CD4-positive, alpha-beta T cell treated with Interleukin-12 subunit alpha and Interleukin-12 subunit beta, for 1 hour (primary cell): ENCODE measurements around the gene MAP2K7.
A peak's percentile ranks its signal among the peaks of the same experiment; 100 is the strongest.
"Not testable (repeated sequence)": the region's sequence is repeated elsewhere in the genome, so short reads cannot be mapped to it uniquely, and the experiment has no call there.

Source experiments
- DNase-seq: peaks from one replicate; pipeline ENCODE4 v3.0.0-alpha.2; 2020

MAP2K7 gene

DNA sequence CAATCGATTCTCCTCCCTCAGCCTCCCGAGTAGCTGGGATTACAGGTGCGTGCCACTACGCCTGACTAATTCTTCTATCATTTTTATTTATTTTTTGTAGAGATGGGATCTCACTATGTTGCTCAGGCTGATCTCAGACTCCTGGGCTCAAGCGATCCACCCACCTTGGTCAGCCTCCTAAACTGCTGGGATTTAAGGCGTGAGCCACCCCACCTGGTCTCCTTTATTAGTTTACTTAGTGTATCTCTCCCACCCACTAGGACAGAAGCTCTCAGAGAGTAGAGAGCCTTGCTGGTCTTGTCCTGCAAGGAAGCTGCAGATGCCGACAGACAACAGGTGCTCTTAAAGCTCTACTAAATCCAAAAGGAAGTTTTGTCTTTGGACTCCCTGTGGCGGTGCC is 17.9 kb upstream of the MAP2K7 start:
- DNase-seq = no peak

DNA sequence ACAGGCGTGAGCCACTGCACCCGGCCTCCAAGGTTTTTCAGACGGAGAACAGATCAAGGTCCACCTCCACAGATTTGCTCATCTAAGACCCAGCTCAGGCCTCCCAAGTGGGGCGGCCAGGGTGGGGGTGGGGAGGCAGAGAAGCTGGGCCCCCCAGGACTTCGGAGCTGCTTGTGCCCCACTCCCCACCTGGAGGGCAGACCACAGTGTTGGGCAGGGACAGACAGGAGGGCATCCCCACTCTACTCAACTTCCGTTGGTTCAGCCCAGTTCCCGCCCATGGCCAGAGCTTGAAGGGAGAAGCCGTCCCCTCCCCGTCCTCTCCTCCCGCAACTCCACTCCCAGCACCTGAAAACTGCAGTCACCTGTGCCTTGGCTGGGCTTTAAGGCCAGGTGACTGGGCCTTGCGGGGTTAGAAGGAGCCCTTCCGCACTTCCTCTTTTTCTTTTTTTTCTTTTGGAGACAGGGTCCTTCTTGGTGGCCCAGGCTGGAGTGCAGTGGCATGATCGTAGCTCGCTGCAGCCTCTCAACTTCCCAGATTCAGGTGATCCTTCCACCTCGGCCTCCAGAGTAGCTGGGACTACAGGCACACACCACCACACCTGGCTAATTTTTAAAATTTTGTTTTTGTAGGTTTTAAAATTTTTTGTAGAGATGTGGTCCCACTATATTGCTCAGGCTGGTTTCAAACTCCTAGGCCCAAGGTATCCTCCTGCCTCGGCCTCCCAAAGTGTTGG is 16.1 kb upstream of the MAP2K7 start:
- DNase-seq = no peak

DNA sequence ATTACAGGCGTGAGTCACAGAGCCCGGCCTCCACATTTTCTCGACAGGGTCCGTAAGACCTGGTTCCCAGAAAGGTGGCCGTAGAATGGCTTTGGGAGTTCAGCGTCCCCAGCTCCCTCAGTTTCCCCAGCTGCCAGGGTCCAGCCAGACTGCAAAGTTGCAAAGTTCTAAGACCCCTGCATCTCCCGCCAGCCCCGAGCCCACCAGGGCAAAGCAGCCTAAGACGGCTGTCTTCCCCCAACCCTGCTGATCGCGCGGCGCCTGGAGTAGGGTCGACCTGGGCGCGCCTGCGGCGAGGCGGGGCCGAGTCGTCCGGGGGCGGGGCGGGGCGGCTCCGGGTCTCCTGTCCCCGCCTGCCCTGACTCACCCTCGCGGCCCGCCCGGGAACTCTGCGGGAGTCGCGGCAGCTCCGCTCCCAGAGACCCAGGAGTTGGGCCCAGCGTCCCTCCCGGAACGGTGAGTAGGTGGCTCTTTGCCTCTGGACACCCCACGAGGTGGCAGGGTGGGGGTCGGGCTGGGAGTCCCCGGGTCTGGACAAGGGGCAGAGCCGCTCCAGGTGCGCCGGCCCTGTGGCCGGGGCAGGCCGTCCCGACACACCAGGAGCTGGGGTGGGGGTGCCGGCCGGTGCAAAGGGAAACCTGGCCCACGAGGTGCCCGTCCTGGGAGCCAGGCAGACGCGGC is 15.4 kb upstream of the MAP2K7 start, which contains the start of gene LRRC8E:
LRRC8E (plus strand) TSS at position 366 of the 681 bp plus-strand sequence. CDS start 7,094 bp downstream, outside the sequence.
- no peak for DNase-seq

DNA sequence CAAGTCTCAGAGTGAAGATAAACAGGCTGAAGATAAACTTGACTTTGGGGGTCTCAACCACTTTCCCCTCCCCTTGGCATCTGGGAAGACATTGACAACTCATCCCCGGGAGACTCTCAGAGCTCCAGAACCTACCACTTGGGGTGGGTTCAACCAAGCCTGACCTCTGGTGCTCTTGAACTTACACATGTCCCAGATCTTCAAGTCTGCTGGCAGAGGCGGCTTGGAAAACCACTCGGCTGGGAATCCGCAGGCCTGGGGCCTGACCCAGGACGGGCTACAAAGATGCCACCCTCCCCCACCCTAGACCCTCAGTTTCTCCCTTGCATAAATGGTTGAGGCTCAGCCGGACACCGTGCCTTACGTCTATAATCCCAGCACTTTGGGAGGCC is 14.9 kb upstream of the MAP2K7 start:
- DNase-seq = no peak

DNA sequence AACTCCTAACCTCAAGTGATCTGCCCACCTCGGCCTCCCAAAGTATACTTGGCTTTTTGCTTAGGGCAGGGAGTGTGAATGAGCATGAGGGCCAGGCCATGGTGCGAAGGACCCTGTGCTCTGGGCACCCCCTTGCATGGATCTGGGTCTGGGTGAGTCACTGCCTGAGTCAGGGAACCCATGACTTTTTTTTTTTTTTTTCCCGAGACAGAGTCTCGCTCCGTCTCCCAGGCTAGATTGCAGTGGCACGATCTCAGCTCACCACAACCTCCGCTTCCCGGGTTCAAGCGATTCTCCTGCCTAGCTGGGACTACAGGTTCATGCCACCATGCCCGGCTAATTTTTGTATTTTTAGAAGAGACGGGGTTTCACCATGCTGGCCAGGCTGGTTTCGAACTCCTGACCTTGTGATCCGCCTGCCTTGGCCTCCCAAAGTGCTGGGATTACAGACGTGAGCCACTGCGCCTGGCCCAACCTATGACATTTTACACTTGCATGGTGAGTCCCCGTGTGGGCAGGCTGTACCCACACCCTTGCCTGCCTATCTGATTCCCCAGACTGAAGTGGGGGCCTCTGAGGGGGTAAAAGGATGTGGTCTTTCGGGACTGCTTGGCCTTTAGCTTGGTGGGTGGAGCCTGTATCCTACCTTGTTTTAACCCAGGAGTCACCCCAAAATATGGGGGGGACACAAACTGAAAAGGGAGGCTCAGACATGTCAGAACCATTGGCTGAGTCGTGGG is 10.1 kb upstream of the MAP2K7 start:
- DNase-seq = not testable (repeated sequence)

DNA sequence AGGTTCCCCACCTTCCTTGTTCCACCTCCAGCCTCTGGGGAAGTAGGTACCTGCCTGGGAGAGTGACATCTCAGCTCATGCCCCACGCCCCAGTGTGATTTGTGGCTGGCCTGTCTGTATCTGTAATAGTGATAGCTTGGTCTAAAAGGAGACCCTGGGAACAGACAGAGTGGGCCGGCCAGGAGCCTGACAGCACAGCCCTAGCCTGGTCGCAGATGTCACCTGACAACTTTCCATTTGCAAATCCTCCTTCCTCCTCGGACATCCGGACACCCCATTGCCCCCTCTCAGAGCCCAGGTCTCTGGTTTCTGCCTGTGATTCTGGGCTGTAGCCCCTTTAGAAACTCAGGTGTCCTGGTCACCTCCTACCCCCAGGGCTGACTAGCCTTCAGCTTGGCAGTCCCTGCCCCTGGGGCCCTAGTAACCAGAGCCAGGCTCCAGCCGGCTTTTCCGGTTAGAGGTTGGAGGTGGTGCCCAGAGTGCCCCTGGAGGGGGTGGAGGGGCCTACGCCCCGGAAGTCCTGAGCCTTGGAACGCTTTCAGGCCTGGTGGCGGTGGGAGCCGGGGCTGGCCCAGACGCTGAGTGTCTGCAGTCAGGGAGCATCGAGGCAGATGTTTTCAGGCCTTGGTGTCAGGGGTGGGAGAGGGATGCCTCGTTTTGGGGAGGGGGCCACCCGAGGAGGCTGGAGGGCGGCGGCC is 8.9 kb upstream of the MAP2K7 start:
- no peak for DNase-seq

DNA sequence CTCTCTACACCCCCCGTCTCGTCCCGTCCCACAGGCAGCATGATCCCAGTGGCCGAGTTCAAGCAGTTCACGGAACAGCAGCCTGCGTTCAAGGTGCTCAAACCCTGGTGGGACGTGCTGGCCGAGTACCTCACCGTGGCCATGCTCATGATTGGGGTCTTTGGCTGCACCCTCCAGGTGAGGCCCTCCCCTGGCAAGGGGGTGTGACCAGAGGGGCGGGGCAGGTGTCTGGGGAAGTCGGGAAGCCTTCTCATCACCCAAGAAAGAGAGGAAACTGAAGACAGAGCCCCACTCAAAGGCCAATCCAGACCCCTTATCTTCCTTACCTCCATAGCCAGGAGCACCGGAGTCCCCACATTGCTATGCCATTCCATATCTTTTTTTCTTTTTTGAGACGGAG is 8.1 kb upstream of the MAP2K7 start:
- no peak for DNase-seq

DNA sequence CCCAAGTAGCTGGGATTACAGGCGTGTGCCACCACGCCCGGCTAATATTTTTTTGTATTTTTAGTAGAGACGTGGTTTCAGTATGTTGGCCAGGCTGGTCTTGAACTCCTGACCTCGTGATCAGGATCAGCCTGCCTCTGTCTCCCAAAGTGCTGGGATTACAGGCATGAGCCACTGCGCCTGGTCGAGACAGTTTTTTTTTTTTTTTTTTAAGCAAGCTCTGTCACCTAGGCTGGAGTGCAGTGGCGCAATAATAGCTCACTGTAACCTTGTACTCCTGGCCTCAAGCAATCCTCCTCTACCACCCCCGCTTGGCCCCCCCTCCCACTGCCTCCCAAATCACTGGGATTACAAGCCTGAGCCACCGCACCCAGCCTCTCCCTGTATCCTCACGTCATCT is 6.4 kb upstream of the MAP2K7 start:
- no peak for DNase-seq

DNA sequence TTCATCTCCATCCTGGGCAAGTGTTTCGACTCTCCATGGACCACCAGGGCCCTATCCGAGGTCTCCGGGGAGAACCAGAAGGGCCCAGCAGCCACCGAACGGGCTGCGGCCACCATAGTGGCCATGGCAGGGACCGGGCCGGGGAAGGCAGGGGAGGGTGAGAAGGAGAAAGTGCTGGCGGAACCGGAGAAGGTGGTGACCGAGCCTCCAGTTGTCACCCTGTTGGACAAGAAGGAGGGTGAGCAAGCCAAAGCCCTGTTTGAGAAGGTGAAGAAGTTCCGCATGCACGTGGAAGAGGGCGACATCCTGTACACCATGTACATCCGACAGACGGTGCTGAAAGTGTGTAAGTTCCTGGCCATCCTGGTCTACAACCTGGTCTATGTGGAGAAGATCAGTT is 4.7 kb upstream of the MAP2K7 start:
- no peak for DNase-seq

DNA sequence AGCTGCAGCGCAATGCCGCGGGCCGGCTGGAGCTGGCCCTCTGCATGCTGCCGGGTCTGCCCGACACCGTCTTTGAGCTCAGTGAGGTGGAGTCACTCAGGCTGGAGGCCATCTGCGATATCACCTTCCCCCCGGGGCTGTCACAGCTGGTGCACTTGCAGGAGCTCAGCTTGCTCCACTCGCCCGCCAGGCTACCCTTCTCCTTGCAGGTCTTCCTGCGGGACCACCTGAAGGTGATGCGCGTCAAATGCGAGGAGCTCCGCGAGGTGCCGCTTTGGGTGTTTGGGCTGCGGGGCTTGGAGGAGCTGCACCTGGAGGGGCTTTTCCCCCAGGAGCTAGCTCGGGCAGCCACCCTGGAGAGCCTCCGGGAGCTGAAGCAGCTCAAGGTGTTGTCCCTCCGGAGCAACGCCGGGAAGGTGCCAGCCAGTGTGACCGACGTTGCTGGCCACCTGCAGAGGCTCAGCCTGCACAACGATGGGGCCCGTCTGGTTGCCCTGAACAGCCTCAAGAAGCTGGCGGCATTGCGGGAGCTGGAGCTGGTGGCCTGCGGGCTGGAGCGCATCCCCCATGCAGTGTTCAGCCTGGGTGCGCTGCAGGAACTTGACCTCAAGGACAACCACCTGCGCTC is 3.8 kb upstream of the MAP2K7 start:
- DNase-seq = no peak

DNA sequence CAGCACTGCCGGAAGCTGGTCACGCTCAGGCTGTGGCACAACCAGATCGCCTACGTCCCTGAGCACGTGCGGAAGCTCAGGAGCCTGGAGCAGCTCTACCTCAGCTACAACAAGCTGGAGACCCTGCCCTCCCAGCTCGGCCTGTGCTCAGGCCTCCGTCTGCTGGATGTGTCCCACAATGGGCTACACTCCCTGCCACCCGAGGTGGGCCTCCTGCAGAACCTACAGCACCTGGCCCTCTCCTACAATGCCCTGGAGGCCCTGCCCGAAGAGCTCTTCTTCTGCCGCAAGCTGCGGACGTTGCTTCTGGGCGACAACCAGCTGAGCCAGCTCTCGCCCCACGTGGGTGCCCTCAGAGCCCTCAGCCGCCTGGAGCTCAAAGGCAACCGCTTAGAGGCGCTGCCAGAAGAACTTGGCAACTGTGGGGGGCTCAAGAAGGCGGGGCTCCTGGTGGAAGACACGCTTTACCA is 3.2 kb upstream of the MAP2K7 start:
- DNase-seq = no peak

DNA sequence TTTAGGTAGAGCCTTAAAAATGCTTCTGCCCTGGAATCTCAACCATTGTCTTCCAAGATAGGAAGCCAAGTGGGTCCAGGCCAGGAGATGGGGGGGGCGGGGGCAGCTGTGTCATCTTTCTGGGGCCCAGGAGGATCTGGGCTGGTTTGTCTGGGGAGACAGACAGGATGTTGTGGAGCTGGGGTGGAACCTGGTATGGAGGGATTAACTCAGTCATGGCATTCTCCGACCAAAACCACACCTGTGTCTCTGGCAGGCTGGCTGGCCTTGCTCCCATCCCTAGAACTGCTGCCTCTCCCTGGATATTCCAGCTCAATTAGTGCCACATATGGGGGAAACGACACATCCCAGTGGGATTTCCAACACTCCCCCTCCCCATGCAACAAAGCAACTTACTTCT is 2.7 kb upstream of the MAP2K7 start:
- DNase-seq = no peak

DNA sequence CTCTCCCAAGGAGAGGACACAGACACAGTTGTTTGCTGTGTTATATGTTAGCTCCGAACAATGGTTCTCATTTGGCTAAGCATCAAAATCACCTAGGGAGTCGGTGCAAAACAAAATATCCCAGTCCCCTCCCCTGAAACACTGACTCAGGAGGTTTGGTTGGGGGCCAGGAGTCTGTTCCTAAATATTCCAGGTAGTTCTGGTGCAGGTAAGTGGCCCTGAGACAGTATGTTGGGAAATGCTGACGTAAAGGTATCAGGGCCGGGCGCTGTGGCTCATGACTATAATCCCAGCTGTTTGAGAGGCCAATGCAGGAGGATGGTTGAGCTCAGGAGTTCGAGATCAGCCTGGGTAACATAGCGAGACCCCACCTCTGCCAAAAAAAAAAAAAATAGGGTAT is 2.3 kb upstream of the MAP2K7 start:
- DNase-seq = no peak

DNA sequence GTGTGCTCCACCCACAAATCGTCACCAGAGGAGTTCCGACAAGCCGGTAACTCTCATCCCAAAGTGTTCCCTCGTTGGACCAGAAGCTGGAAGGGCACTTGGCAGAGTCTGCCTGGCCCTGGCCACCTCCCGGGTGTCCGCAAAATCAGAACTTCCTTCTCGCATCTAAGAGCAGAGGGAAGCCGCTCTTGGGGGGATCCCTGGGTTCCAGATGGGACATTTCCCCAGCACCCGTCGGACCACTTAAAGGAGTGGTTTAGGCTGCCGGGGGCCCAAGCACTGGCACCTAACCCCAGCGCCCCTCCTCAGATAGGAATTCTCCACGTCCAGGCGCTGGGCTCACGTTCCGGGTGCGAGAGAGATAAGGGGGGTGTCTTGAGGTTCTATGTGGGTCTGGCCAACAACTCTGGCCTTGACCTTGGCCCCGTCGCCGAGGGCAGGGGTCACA is 857 bp upstream of the MAP2K7 start:
- no peak for DNase-seq

DNA sequence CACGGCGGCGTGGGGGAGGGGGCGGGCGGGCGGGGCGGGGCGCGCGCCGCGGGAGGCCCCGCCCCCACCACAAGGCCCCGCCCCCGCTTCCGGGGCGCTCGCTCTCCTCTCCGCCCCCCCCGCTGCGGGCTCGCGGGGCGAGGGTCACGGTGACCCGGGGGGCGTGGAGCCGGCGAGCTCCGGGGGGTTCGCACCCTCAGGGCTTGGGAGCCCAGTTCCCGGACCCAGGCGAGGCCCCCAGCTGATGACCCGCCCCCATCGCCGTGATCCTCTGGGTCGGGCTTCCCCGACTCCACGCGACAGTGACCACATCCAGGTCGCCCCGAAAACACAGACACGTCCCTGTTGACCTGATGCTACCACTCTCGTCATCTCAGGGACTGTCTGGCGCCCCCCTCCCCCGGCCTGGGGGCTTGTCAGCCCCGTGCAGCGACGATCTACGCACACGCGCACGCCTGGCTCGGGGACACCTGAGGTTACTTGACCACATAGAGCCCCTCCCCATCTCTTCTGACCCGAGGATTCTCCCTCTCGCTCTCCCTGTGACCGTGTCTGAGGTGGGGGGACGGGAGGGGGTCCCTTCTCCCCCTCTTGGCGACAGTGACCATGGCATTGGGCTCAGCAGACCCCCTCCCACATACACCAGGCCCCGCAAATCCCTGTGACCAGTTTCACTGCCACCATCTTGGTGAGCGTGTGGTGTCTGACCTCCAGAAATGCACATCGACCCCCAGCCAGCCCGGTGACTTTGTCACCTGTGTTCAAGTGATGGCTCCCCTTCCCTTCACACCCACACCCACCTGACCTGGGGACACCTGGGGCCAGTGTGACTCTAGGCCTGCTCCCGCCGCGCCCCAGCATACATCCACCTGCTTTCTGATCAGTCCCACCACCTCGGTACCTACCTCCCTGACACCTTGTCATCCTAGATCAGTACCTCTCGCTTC is 670 bp downstream of the MAP2K7 start:
- DNase-seq = peak; percentile 88

DNA sequence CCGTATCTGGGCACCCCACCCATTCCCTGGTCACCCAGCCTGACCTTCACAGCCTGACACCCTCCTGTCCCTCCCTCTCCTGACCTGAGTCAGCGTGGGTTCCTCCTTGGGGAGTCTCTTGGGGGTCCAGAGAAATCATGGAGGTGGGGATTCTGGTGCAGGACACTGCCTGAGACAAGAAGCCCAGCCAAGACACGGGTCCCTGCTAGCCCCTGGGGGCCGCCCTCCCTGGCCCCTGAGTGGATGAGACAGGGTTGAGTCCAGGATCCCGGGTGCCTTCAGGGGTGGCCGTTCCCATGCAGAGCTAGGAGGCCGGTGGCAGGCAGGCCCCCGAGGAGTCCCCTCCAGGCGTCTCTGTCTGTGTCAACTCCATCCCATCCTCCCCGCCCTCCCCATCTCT is 1.6 kb downstream of the MAP2K7 start:
- no peak for DNase-seq

DNA sequence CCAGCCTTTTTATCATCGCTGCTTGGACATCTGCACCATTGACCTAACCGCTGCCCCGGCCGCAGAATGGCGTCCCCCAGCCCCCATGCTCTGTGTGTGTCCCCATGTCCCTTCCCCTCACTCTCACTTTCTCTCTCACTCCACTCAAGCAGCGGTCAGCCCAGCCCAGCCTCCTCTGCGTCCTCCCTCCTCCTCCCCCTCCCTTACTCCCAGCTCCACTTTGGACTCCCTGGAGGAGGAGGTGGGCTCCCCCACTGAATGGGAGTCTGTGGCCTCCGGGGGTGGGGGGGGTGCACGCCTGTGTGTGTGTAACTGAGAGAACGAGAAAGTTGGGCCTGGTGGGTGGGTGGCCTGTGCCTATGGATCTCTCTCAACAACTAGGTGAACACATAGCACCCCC is 2.2 kb downstream of the MAP2K7 start:
- DNase-seq = no peak

DNA sequence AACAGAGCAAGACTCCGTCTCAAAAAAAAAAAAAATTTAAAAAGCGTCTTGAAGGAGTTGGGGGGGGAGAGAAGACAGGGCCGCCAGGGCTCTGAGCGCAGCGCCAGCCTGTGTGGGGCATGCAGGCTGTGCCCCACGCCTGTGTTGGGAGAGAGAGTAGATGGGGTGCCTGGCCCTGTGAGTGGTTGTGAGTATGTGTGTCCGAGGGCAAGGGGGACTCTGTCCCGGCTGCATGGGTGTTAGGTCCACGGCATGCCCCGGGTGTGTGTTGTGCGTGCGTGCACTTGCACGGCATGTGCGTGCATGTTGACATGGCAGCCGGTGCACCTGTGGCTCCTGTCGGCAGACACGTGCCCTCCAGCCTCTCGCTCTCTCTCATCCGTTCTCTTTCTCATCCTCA is 3.4 kb downstream of the MAP2K7 start:
- no peak for DNase-seq

DNA sequence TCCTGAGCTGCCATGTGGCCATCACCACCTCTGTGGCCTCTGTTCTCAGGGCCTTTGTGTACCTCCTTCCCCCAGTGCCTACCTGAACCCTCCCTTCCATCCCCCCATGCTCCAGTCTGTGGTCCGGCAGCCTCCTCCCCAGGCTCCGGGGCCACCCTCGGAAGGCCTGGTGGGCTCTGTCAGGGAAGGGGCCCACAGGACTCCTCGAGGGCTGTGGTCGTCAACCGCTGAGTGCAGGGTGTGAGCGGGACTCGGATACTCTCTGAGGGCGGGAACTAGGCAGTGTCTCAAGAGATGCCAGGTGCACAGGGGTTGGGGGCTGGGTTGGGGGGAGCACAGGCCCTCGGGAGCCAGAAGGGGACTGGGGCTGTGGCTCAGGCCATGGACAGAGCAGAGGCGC is 3.9 kb downstream of the MAP2K7 start:
- DNase-seq = no peak

DNA sequence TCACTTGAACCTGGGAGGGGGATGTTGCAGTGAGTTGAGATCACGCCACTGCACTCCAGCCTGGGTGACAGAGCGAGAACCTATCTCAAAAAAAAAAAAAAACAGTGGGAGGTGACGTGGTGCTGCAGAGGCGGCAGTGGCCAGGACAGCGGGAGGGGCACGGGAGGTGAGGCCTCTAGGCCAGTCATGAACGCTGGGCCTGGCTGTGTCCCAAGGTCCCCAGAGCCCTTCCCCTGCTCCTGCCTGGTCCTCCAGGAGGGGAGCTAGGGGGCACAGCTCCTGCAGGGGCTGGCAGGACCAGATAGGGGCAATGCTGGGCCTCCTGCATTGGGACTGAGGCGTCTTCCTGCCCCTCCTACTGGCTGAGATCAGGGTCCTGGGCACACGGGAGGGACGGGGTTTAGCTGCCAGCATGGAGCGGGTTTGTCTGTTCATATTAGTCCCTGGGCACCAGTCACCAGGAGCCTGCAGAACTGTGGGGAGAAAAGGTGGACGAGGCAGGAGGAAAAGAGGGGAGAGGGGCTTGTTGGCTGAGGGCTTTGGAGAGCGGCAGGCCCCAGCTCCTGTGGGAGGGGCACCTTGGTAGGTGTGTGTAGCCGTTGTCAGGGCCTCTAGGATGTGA is 4.5 kb downstream of the MAP2K7 start:
- DNase-seq = no peak
